Superior temporal gyrus (tissue), 1 donor: ENCODE data around the gene HNRNPUL2.
A peak's percentile ranks its signal among the peaks of the same experiment; 100 is the strongest.

Experiments used
- DNase-seq: peaks from one replicate; pipeline ENCODE4 v3.0.0-alpha.2; 2016; ENCODE audit errors: extremely low spot score

The HNRNPUL2 gene

GRCh38 chr11:62667460-62667859 is 59.8 kb downstream of the HNRNPUL2 start:
- no peak for DNase-seq

GRCh38 chr11:62666259-62666926 is 60.9 kb downstream of the HNRNPUL2 start:
- no peak for DNase-seq

GRCh38 chr11:62665599-62666258 is 61.5 kb downstream of the HNRNPUL2 start:
- DNase-seq: peak; percentile 69

- DNase-seq: peak; percentile 97
Observed at GRCh38 chr11:62665075-62665598, 62.1 kb downstream of the HNRNPUL2 start, which contains the start of the genes C11orf98 and CSKMT. C11orf98 (minus strand) TSS chr11:62665210; CDS start chr11:62665169, 41 bp downstream. CSKMT (plus strand) TSS chr11:62665312; CDS start chr11:62665880, 568 bp downstream.

GRCh38 chr11:62664405-62665074 is 62.7 kb downstream of the HNRNPUL2 start:
- no peak for DNase-seq
